HepG2 (cell line): ENCODE results near the gene SLC66A3. TPM values are rescaled to one million over a fixed set of nuclear protein-coding genes. Genes with fewer than 3 reads are reported as not detected.
A peak's percentile ranks its signal among the peaks of the same experiment; 100 is the strongest.

Source experiments
- CBFB ChIP-seq: sonication (generic); formaldehyde crosslinking; IDR thresholded peaks from 2 replicates; pipeline ENCODE4 v1.4.0; 2020; ENCODE audit warnings: missing genetic modification reagents
- CBX5 ChIP-seq: sonication (generic); formaldehyde crosslinking; IDR thresholded peaks from 2 replicates; pipeline ENCODE4 v1.4.0; 2020; ENCODE audit warnings: missing genetic modification reagents, borderline replicate concordance
- DRAP1 ChIP-seq: IDR thresholded peaks from 2 replicates; pipeline ENCODE4 v1.6.1; 2016; ENCODE audit warnings: missing genetic modification reagents, missing compliant biosample characterization
- EED ChIP-seq: sonication (generic); formaldehyde crosslinking; IDR thresholded peaks from 2 replicates; pipeline ENCODE4 v1.5.0; 2020; ENCODE audit warnings: mild to moderate bottlenecking, missing genetic modification reagents
- ELF1 ChIP-seq: sonication (generic); formaldehyde crosslinking; IDR thresholded peaks from 2 replicates; pipeline ENCODE4 v1.4.0; 2020; ENCODE audit warnings: missing genetic modification reagents
- FOXO1 ChIP-seq: sonication (generic); formaldehyde crosslinking; IDR thresholded peaks from 2 replicates; pipeline ENCODE4 v1.4.0; 2020; ENCODE audit warnings: missing genetic modification reagents
- HINFP ChIP-seq: sonication (generic); formaldehyde crosslinking; IDR thresholded peaks from 2 replicates; pipeline ENCODE4 v1.4.0; 2020; ENCODE audit warnings: low read depth, mild to moderate bottlenecking, missing genetic modification reagents
- HMG20B ChIP-seq: conservative IDR thresholded peaks from 2 replicates; pipeline ENCODE4 v1.6.1; 2016; ENCODE audit warnings: missing genetic modification reagents, missing compliant biosample characterization
- MIXL1 ChIP-seq: IDR thresholded peaks from 2 replicates; pipeline ENCODE4 v1.6.1; 2016
- NFKB2 ChIP-seq: sonication (generic); formaldehyde crosslinking; IDR thresholded peaks from 2 replicates; pipeline ENCODE4 v1.4.0; 2020; ENCODE audit warnings: missing genetic modification reagents, borderline replicate concordance
- NKX3-1 ChIP-seq: sonication (generic); formaldehyde crosslinking; IDR thresholded peaks from 2 replicates; pipeline ENCODE4 v1.5.0; 2020; ENCODE audit warnings: missing genetic modification reagents
- PHF21A ChIP-seq: sonication (generic); formaldehyde crosslinking; IDR thresholded peaks from 2 replicates; pipeline ENCODE4 v1.5.0; 2020; ENCODE audit warnings: mild to moderate bottlenecking, missing genetic modification reagents
- PRDM4 ChIP-seq: sonication (generic); formaldehyde crosslinking; IDR thresholded peaks from 2 replicates; pipeline ENCODE4 v1.9.0; 2021; ENCODE audit warnings: missing genetic modification reagents, borderline replicate concordance
- SNAPC2 ChIP-seq: sonication (generic); formaldehyde crosslinking; IDR thresholded peaks from 2 replicates; pipeline ENCODE4 v1.8.1; 2022; ENCODE audit warnings: mild to moderate bottlenecking, missing genetic modification reagents
- SP1 ChIP-seq, 2 experiments: fragments of 450-650 bp in 1 of 2; sonication (generic) in 1 of 2; formaldehyde crosslinking in 1 of 2; IDR thresholded peaks; 2 replicates each; pipeline versions ENCODE4 v1.4.0 to v1.6.1; 2016 to 2020; ENCODE audit warnings: missing genetic modification reagents in 1 of 2
- WIZ ChIP-seq: sonication (generic); formaldehyde crosslinking; IDR thresholded peaks from 2 replicates; pipeline ENCODE4 v1.5.1; 2020; ENCODE audit warnings: mild to moderate bottlenecking, missing genetic modification reagents
- ZBTB7B ChIP-seq: sonication (generic); formaldehyde crosslinking; IDR thresholded peaks from 2 replicates; pipeline ENCODE4 v1.4.0; 2020; ENCODE audit warnings: missing genetic modification reagents
- ZC3H13 ChIP-seq: sonication (generic); formaldehyde crosslinking; IDR thresholded peaks from 2 replicates; pipeline ENCODE4 v1.8.1; 2023; ENCODE audit warnings: mild to moderate bottlenecking, missing genetic modification reagents, moderate library complexity
- ZNF280D ChIP-seq: sonication (generic); formaldehyde crosslinking; IDR thresholded peaks from 2 replicates; pipeline ENCODE4 v1.5.1; 2020; ENCODE audit warnings: mild to moderate bottlenecking, missing genetic modification reagents
- ZNF484 ChIP-seq: sonication (generic); formaldehyde crosslinking; IDR thresholded peaks from 2 replicates; pipeline ENCODE4 v1.5.1; 2020; ENCODE audit warnings: mild to moderate bottlenecking, low read depth, missing genetic modification reagents, borderline replicate concordance
- ZNF543 ChIP-seq: sonication (generic); formaldehyde crosslinking; IDR thresholded peaks from 2 replicates; pipeline ENCODE4 v1.4.0; 2020; ENCODE audit warnings: mild to moderate bottlenecking, missing genetic modification reagents
- ZNF569 ChIP-seq: sonication (generic); formaldehyde crosslinking; IDR thresholded peaks from 2 replicates; pipeline ENCODE4 v1.5.0; 2020; ENCODE audit warnings: mild to moderate bottlenecking, missing genetic modification reagents, moderate library complexity, borderline replicate concordance
- ZSCAN12 ChIP-seq: sonication (generic); formaldehyde crosslinking; IDR thresholded peaks from 2 replicates; pipeline ENCODE4 v1.9.0; 2021; ENCODE audit warnings: mild to moderate bottlenecking, missing genetic modification reagents
- polyA plus RNA-seq, 8 experiments: library from polyadenylated mRNA; depleted of rRNA in 3 of 8; stranded (reverse) in 7 of 8; unstranded in 1 of 8; fragments of >200 nt; fragmentation: Illumina TruSeq in 4 of 8; extraction: Trizol in 4 of 8; gene quantifications; 2 replicates each; pipeline versions ENCODE4 v1.2.1 to v1.2.3, GENCODE V29; 2011 to 2016; ENCODE audit warnings: low read depth in 4 of 8, missing spikeins in 1 of 8, mixed read lengths in 1 of 8; ENCODE audit not compliant: insufficient read depth in 1 of 8
- total RNA-seq, 5 experiments: library from RNA; depleted of rRNA; stranded (reverse); fragments of >200 nt; fragmentation: Illumina TruSeq; extraction: Trizol; gene quantifications; 2 replicates each; pipeline ENCODE4 v1.2.3, GENCODE V29; 2016; ENCODE audit warnings: low read depth in 1 of 5

The SLC66A3 gene
- total and polyA plus RNA-seq, 2 of the 13 experiments (the other 11 are each of a cell fraction or from before 2014, with no cell fraction given) = 2.2 to 3.7 TPM

- no peak for TF ChIP-seq HINFP
- no peak for TF ChIP-seq SP1 (IDR thresholded peaks at IDR 0.05)
- no peak for TF ChIP-seq SP1 (CRISPR knock-in tag; IDR thresholded peaks at IDR 0.05)
- 0 out of 2 replicates have a peak, but pooled peaks have one; percentile 52 for TF ChIP-seq ZNF543 (CRISPR knock-in tag)
- TF ChIP-seq FOXO1 = no peak
- TF ChIP-seq ZSCAN12 (CRISPR knock-in tag) = no peak
- TF ChIP-seq NFKB2 (CRISPR knock-in tag) = no peak
- TF ChIP-seq ZBTB7B = 0 out of 2 replicates have a peak, but pooled peaks have one; percentile 17
- TF ChIP-seq MIXL1 (CRISPR knock-in tag) = no peak
- no peak for TF ChIP-seq PRDM4
- no peak for TF ChIP-seq CBX5
- TF ChIP-seq WIZ (CRISPR knock-in tag) = no peak
- TF ChIP-seq HMG20B (CRISPR knock-in tag) = no peak
- TF ChIP-seq PHF21A (CRISPR knock-in tag) = no peak
- no peak for TF ChIP-seq ZNF484
- no peak for TF ChIP-seq ZC3H13
- TF ChIP-seq CBFB (CRISPR knock-in tag) = no peak
- TF ChIP-seq NKX3-1 (CRISPR knock-in tag) = no peak
- no peak for TF ChIP-seq ZNF569 (CRISPR knock-in tag)
- TF ChIP-seq ZNF280D (CRISPR knock-in tag) = no peak
- peak; percentile 90 for TF ChIP-seq ELF1
- TF ChIP-seq DRAP1 (CRISPR knock-in tag) = peak; percentile 36; the same call in 1 of the 2 replicates
- TF ChIP-seq SNAPC2 = no peak
- no peak for TF ChIP-seq EED
These were observed 14.1 kb downstream of the SLC66A3 start (continued) for GRCh38 chr2:11169333-11169732.
